ENCODE measurements around the gene NBAS.

The NBAS gene

DNA sequence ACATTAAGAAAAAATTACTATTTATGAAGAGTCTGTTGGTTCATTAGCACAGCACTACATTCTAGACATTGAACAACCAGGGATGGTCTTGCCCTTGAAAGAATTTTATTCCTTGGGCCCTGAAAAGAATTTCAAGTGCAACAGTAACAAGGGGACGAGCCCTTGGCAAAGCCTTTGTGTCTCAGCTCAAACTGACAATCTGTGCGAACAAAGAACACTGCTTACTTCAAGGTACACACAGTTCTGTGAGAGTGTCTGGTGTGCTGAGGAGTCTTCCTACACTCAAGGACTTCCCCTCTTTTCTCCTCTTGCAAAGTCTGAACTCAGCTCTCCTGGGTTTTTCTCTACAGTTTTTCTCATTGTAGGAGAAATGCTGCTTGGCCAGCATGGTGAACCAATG, 373.4 kb downstream of the NBAS start:
- DNase-seq, result no peak

- DNase-seq, result no peak
These were observed 375.0 kb downstream of the NBAS start for GRCh38 chr2:15186118-15186517.

- DNase-seq, result no peak
These were observed 376.6 kb downstream of the NBAS start for GRCh38 chr2:15184491-15184890.

GRCh38 chr2:15182275-15182674, 378.9 kb downstream of the NBAS start:
- DNase-seq, result no peak

- no peak for DNase-seq
These were observed 379.9 kb downstream of the NBAS start for GRCh38 chr2:15181092-15181745.

DNA sequence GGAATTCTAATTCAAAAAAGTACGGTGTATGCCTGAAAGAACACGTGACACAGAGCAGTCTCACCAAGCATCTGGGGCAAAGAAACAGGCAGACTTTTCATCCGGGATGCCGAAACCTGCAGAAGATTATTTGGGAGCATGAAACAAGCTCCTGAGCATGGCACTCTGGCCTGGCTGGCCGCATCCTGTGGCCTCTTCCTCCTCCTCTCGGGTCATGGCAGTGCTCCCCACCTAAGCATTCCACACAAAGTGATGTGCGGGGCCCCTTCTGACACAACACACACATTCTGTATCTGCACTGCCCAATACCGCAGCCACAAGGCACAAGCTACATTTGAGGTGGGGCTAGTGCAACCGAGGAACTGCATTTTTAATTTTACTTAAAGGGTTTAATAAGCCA, 380.8 kb downstream of the NBAS start:
- no peak for DNase-seq

DNA sequence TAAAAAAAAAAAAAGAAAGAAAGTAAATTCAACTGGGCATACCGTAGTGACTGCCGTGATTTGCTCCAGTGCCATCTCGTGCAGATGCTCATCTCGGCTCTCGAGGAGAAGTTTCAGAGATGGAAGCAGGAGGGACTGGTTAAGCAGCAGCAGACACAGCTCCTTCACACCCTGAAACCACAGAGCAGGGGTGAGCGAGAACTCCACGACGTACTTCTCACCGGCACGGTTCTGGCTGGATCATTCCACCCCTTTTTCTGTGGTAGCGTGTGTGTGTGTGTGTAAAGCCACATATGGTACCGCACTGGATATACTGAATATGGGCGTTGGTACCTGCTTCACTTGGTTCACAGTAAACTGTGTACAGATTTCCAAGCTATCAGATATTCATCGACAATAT, 382.2 kb downstream of the NBAS start:
- no peak for DNase-seq

DNA sequence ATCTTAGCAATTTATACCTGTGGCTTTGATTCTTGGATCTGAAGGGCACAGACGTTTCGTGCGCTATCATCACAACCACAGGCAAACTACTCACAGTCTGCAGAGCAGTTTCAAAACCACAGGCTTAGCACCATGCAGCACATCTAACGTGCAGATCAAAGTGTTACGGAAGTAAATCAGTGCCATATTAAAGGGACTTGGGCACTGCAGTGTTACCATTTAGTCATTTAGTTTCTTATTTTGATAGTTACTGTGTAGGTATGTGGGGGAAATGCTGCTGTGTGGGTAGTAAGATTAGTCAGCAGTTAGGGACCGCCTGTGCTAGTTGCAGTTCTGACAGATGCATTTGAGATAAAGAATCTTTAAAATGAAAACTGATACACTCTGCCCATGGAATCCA, 384.0 kb downstream of the NBAS start:
- no peak for DNase-seq

GRCh38 chr2:15176604-15177003, 384.5 kb downstream of the NBAS start:
- no peak for DNase-seq

GRCh38 chr2:15174567-15174966, 386.6 kb downstream of the NBAS start:
- DNase-seq, result no peak

DNA sequence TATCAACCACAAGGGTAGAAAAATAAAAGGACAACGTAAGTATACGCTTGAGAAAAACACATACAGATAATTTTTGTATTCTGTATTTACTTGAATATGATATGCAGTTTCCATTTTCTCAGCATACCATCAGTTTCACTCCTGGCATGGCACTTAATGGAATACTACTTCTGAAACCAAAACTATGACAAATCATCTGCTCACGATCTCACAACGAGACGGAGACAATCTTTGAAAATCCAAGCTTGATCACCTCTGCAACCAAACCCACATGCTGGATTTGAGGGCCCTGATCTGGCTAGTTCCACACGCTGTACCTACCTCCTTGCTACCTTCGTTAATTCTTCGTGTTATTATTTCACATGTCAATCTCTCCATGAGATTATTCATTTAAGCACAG, 387.6 kb downstream of the NBAS start:
- DNase-seq, result no peak

DNA sequence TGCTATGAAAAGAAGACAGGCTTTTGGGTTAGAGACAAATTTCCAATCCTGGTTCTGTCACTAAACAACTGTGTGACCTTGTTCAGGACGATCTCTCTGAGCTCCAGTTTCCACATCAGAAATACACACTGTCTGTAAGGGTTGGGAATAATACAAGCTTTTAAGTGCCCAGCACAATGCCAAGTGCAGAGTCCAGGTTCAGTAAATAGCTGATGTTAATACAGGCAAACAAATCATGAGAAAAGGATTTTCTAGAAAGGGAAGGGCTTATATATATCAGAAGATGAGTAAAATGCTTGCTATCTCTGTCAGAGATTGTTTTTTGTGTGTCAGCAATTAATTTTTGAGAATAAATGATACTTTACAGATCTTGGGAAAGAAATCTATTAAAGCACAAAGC, 388.3 kb downstream of the NBAS start:
- no peak for DNase-seq

DNA sequence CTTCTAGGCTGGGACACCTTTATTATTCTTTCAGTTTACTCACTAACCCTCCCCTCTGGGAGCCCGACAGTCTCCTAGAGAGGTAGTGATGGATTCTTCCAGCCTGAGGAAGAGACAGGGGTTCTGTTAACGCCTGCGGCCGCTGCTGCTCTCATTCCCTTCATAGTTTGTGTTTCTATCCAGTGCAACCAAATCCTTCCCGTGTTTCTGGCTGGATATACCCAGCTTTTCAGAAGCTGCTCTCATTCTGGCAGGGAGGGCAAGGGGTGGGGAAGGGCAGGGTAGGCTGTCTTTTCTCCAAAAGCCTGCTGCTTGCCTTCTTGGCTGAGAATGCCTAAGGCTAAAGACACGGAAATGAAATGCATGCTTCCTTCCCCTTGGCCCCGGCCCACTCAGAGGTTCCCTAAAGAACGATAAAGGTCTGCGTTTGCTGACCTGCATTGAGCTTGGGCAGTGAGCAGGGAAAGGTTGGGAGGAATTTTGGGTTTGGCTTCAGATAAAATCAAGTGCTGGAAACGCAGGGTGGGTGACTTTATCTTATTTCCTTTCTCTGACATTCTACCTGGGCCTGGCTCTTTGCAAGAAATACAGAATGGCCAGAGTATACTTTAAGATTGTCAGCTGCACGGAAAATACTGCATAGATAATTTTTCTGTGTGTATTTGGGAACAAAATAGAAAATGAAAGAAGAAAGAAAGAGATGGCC, 390.9 kb downstream of the NBAS start:
- DNase-seq, result no peak

DNA sequence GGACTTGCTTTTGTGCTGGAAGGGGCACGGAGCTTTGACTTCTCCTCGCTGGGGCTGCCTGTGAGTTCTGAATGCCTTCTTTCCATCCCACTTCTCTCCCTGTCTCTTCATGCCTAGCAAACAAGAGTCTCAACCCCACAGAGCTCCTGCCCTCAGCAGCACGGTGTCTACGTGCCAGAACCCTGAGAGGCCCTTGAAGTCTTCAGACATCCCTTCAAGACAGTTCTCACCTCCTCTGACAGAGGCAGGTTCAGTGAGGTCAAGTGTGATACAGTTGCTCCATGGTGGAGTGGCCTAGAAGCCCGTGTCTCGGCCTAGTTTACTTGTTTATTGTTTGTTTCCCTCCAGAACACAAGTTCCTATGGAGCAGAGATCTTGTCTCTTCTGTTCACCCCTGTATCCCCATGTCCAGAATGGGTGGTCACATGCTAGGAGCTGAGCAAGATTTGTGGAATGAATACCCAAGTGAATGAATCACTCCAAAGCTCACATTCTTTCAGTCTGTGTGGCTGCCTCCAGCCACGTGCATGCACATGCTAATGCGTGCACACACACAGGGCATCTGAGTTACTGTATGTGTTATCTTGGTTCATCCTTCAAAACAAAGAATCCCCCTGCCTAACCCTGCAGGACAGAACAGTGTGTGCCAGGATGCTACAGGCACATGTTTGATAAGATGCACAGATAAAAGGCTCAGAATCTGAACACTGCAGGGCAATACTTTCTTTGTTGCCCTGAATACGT, 391.6 kb downstream of the NBAS start:
- DNase-seq, result no peak

GRCh38 chr2:15168116-15168515, 393.0 kb downstream of the NBAS start:
- DNase-seq, result no peak

- DNase-seq, result no peak
These were observed 394.3 kb downstream of the NBAS start for GRCh38 chr2:15166878-15167277.

- DNase-seq, result no peak
These were observed 397.8 kb downstream of the NBAS start for GRCh38 chr2:15163326-15163725.

DNA sequence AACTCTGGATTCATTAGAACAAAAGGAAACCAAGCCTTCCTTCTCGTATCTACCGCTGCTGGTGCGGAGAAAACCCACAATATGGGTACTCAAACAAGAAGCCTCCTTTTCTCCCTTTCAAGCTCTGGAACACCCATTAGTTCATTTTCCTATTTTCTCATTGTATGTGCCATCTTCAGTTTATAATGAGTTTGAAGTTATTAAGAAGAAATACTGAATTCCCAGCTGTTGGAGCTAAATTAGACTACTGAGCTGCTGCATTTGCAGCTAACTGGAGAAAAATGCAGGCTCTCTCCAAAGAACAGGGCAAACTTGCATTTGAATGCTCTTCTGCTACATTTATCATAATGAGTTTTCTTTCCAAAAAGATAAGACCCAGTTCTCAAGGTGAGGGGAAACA, 398.5 kb downstream of the NBAS start:
- no peak for DNase-seq

DNA sequence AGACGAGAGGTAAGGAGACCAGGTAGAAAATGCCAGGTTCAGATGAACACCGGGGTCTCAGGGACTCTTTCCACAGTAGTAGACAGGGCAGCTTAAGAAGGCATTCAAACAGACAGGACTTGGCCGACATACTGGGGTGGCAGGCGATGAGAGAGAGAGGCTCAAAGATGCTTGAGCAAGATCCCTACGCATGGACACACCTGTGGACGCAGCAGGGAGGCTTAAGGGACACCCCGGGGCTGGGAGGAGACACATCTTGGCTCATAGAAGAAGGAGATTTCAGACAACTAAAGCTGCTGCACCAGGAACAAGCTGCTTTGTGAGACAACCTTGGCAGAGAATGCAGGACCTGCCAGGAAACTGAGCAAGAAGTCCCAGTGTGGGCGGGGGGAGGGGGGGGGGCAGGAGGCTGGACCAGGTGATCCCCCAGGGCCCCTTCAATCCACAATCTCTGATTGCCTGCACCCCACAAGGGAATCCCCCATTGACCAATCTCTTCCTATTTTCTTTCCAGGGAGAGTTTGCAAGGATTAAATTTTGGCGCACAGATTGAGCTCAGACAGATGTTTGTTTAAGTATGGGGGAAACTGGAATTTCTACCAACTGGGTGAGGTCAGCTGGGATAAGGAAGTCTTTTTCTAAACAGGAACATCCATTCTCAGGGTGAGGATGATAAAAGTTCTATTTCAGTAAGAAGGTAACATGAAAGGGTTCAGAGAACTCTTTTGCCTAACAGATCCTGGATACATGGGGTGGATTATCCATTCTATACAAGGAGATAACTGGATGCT, 400.7 kb downstream of the NBAS start:
- no peak for DNase-seq

DNA sequence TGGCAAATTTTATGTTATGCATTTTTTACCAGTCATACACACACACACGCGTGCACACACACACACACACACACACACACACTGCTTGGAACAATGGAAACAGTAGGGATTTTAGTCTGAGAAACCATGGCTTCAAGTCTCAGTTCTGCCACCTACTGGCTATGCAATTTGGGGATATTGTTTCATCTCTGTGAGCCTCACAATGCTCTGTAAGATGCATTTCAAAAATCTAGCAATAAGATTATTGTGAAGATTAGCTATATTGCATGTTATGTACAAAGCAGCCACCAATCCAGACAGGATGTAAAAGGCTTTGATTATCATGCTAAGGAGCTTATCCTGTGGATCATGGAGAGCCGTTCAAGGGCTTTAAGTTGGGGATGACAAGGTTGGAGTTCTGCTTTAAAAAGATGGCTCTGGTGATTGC, 401.4 kb downstream of the NBAS start:
- peak; percentile 12 for DNase-seq

GRCh38 chr2:15159206-15159605, 401.9 kb downstream of the NBAS start:
- DNase-seq, result no peak

DNA sequence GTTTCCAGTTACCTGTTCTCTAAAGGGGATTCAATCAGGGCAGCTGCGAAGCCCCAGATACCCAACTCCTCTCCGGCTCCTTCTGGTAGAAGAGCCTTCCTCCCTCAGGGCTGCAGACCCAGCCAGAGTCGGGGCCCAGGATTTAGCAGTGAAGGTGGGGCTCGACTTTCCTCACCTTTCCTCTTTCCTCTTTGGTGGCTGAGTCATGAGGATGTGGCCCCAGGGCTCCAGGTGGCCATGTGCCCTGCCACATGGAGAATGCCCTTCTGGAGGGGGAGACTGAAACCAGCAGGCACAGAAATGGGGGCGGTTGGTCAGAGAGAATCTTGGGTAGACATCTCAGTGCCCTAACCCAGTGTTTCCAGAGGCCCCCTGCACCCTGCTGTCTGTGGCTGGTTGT, 402.6 kb downstream of the NBAS start:
- no peak for DNase-seq

DNA sequence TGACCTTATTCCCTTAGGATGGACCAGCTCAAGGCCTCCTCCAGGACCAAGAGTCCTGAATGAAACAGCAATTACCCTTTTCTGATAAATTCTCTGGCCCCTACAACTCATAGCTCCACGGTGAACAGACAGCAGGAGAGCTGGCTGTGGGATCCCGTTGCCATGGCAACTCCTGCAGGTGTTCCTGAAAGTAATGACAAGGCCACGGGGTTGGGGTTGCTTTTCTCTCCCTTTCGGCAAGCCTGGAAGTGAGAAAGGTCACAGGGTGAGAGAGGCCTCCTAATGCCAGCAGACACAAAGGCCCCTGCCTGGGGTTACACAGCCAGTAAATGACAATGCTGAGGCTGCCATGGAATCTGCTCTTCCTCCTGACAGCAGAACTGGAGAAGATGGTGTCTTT, 403.0 kb downstream of the NBAS start:
- no peak for DNase-seq

All from NCI-H2029 (cell line).